A549 (cell line): ENCODE results near the gene DLGAP1. TPM values are rescaled to one million over a fixed set of nuclear protein-coding genes. Genes with fewer than 3 reads are reported as not detected.
A peak's percentile ranks its signal among the peaks of the same experiment; 100 is the strongest.

ENCODE experiments used
- ATAC-seq, 2 experiments: fragments of 200-7000 bp in 1 of 2; fragments of >200 bp in 1 of 2; cut with Nextera tagmentation in 1 of 2; cut with Tn5 transposase in 1 of 2; 3 replicates each; pipeline versions ENCODE4 v1.8.0 to v1.9.1; 2018 to 2020; ENCODE audit warnings: mild to moderate bottlenecking in 1 of 2, moderate library complexity in 1 of 2
- CTCF ChIA-PET: fragments of 300-600 bp; sonication (Branson Sonifier 250); formaldehyde crosslinking; extraction: SDS; loops from one replicate; lab custom pipeline; 2021; ENCODE audit warnings: antibody characterized with exemption, inconsistent platforms; lab: Yijun Ruan, JAX
- POLR2A ChIA-PET: fragments of 350-600 bp; formaldehyde crosslinking; extraction: SDS; loops from one replicate; lab custom pipeline; 2021; ENCODE audit warnings: antibody characterized with exemption, inconsistent platforms; lab: Yijun Ruan, JAX
- DNase-seq, 2 experiments: peaks; one replicate each; pipeline versions ENCODE4 v3.0.0 to v3.0.0-alpha.2; 2011 to 2016; ENCODE audit warnings: low read depth in 1 of 2, low spot score in 1 of 2
- FAIRE-seq: peaks from 2 replicates; lab custom pipeline; 2011; peaks lifted over from hg19 to GRCh38; lab: Jason Lieb, UNC
- H3K27ac ChIP-seq, 2 experiments: fragments of >200 bp; sonication (Bioruptor Twin); formaldehyde crosslinking; 3 replicates each; pipeline ENCODE4 v1.5.1; 2016 to 2017
- H3K4me1 ChIP-seq: fragments of >200 bp; sonication (Bioruptor Twin); formaldehyde crosslinking; 3 replicates; pipeline ENCODE4 v1.6.1; 2016
- H3K4me2 ChIP-seq: fragments of >200 bp; sonication (Bioruptor Twin); formaldehyde crosslinking; 3 replicates; pipeline ENCODE4 v1.6.1; 2016
- H3K4me3 ChIP-seq: fragments of >200 bp; sonication (Bioruptor Twin); formaldehyde crosslinking; 3 replicates; pipeline ENCODE4 v1.5.1; 2016
- H3K9me3 ChIP-seq: fragments of >200 bp; sonication (Bioruptor Twin); formaldehyde crosslinking; 3 replicates; pipeline ENCODE4 v1.6.1; 2016
- ATOH8 ChIP-seq: fragments of 250-450 bp; sonication (Bioruptor Pico); IDR thresholded peaks from 2 replicates; pipeline ENCODE4 v1.5.0; 2020; ENCODE audit warnings: low read depth, mild to moderate bottlenecking, moderate library complexity
- CBX8 ChIP-seq: fragments of 200-600 bp; sonication (generic); IDR thresholded peaks from 2 replicates; pipeline ENCODE4 v1.6.1; 2016
- CHD2 ChIP-seq: fragments of 150-350 bp; IDR thresholded peaks from 2 replicates; pipeline ENCODE4 v1.6.1; 2014; ENCODE audit warnings: low read length; ENCODE audit not compliant: partially characterized antibody
- EHMT2 ChIP-seq: fragments of 200-600 bp; sonication (generic); IDR thresholded peaks from 2 replicates; pipeline ENCODE4 v1.6.1; 2016; ENCODE audit warnings: antibody characterized with exemption, low read depth, mild to moderate bottlenecking, moderate library complexity
- FOSB ChIP-seq: fragments of 250-450 bp; sonication (Bioruptor Pico); IDR thresholded peaks from 2 replicates; pipeline ENCODE4 v1.5.0; 2020; ENCODE audit warnings: mild to moderate bottlenecking, moderate library complexity
- HMGXB4 ChIP-seq: fragments of 250-450 bp; sonication (Bioruptor Pico); IDR thresholded peaks from 2 replicates; pipeline ENCODE4 v1.5.0; 2021; ENCODE audit warnings: mild to moderate bottlenecking, moderate library complexity, borderline replicate concordance
- HOXB5 ChIP-seq: fragments of 250-450 bp; sonication (Bioruptor Pico); IDR thresholded peaks from 2 replicates; pipeline ENCODE4 v1.5.0; 2020; ENCODE audit warnings: mild to moderate bottlenecking, moderate library complexity
- JUN ChIP-seq, 2 experiments: fragments of >200 bp; sonication (Bioruptor Twin); formaldehyde crosslinking; IDR thresholded peaks; 2 replicates in 1 of 2; 3 replicates in 1 of 2; pipeline ENCODE4 v1.6.1; 2016 to 2017
- JUNB ChIP-seq: fragments of >200 bp; sonication (Bioruptor Twin); formaldehyde crosslinking; IDR thresholded peaks from 2 replicates; pipeline ENCODE4 v1.6.1; 2016
- KDM1A ChIP-seq: fragments of 200-600 bp; sonication (generic); IDR thresholded peaks from 2 replicates; pipeline ENCODE4 v1.6.1; 2016; ENCODE audit warnings: low read depth, mild to moderate bottlenecking
- KDM5A ChIP-seq: fragments of 200-600 bp; sonication (generic); IDR thresholded peaks from 2 replicates; pipeline ENCODE4 v1.6.1; 2016; ENCODE audit warnings: antibody characterized with exemption, mild to moderate bottlenecking
- MAFK ChIP-seq: fragments of 450-650 bp; IDR thresholded peaks from 2 replicates; pipeline ENCODE4 v1.6.1; 2014; ENCODE audit not compliant: partially characterized antibody
- MAX ChIP-seq: IDR thresholded peaks from 2 replicates; pipeline ENCODE4 v1.6.1; 2012
- NPAS2 ChIP-seq: fragments of 250-450 bp; sonication (Bioruptor Pico); IDR thresholded peaks from 2 replicates; pipeline ENCODE4 v1.8.0; 2022; ENCODE audit warnings: mild to moderate bottlenecking, moderate library complexity, borderline replicate concordance
- NR3C1 ChIP-seq: fragments of >200 bp; sonication (Bioruptor Twin); formaldehyde crosslinking; IDR thresholded peaks from 3 replicates; pipeline ENCODE4 v1.6.1; 2017
- PHF8 ChIP-seq: fragments of 200-600 bp; sonication (generic); IDR thresholded peaks from 2 replicates; pipeline ENCODE4 v1.6.1; 2016; ENCODE audit warnings: low read depth, mild to moderate bottlenecking, antibody characterized with exemption, moderate library complexity, borderline replicate concordance
- RAD21 ChIP-seq, 2 experiments: fragments of >200 bp in 1 of 2; sonication (Bioruptor Twin) in 1 of 2; formaldehyde crosslinking in 1 of 2; IDR thresholded peaks in 1 of 2; conservative IDR thresholded peaks in 1 of 2; 2 replicates in 1 of 2; 3 replicates in 1 of 2; pipeline ENCODE4 v1.6.1; 2012 to 2018; ENCODE audit warnings: inconsistent platforms in 1 of 2
- SMC3 ChIP-seq: fragments of >200 bp; sonication (Bioruptor Twin); formaldehyde crosslinking; IDR thresholded peaks from 3 replicates; pipeline ENCODE4 v1.6.1; 2018; ENCODE audit warnings: inconsistent platforms
- SREBF2 ChIP-seq: fragments of 450-650 bp; IDR thresholded peaks from 2 replicates; pipeline ENCODE4 v1.6.1; 2014; ENCODE audit warnings: mild to moderate bottlenecking, moderate library complexity
- TFCP2L1 ChIP-seq: fragments of 250-450 bp; sonication (Bioruptor Pico); IDR thresholded peaks from 2 replicates; pipeline ENCODE4 v1.5.0; 2021; ENCODE audit warnings: mild to moderate bottlenecking
- TP53 ChIP-seq: fragments of 250-450 bp; sonication (Bioruptor Pico); IDR thresholded peaks from 2 replicates; pipeline ENCODE4 v1.5.0; 2021; ENCODE audit warnings: mild to moderate bottlenecking, moderate library complexity
- ZNF302 ChIP-seq: fragments of 250-450 bp; sonication (Bioruptor Pico); IDR thresholded peaks from 2 replicates; pipeline ENCODE4 v1.9.0; 2021; ENCODE audit warnings: inconsistent platforms, mild to moderate bottlenecking, moderate library complexity
- ZSCAN20 ChIP-seq: fragments of 250-450 bp; sonication (Bioruptor Pico); IDR thresholded peaks from 2 replicates; pipeline ENCODE4 v1.8.0; 2022; ENCODE audit warnings: mild to moderate bottlenecking, moderate library complexity
- WGBS: methylation state at CpG from one replicate; pipeline ENCODE4 v1.1.6; 2017; ENCODE audit errors: missing lambda C conversion rate; 5-methylcytosine and 5-hydroxymethylcytosine counted together
- polyA plus RNA-seq, 4 experiments: library from polyadenylated mRNA; depleted of rRNA in 3 of 4; stranded (reverse); fragments of >200 nt; fragmentation: RNase III in 1 of 4; extraction: RNeasy Plus Mini Kit Qiagen cat#74134 plus additional on column Dnase treatment in 1 of 4; gene quantifications; 2 replicates in 3 of 4; 3 replicates in 1 of 4; pipeline ENCODE4 v1.2.3, GENCODE V29; 2011 to 2017

The DLGAP1 gene
- polyA plus RNA-seq, 2 of the 4 experiments (the other 2 are of a cell fraction) = 0.04 to 0.12 TPM

- ChIA-PET CTCF (interaction anchor here (1.1 kb wide), 2 partner anchors 16 to 160 kb away, joined by 3 to 6 read pairs; no protein-coding TSS in a partner anchor), POLR2A (no interaction called here)
- TF ChIP-seq KDM5A = no peak
- no peak for TF ChIP-seq NPAS2
- TF ChIP-seq MAX = no peak
- TF ChIP-seq RAD21 (conservative IDR thresholded peaks at IDR 0.05 in 1 of 2, IDR thresholded peaks at IDR 0.05 in 1 of 2) = no peak
- no peak for TF ChIP-seq JUNB
- TF ChIP-seq JUN (IDR thresholded peaks at IDR 0.05) = no peak
- TF ChIP-seq CHD2 = no peak
- no peak for TF ChIP-seq HMGXB4 (CRISPR knock-in tag)
- no peak for TF ChIP-seq SREBF2
- no peak for TF ChIP-seq ZNF302
- no peak for TF ChIP-seq NR3C1
- TF ChIP-seq KDM1A = no peak
- no peak for TF ChIP-seq SMC3
- no peak for TF ChIP-seq ATOH8
- 91% methylated on average over 6 of the region's 6 CpGs for WGBS
- Histone ChIP-seq H3K27ac (0 out of 6 replicates have a peak overlapping the region, but pooled peaks of 1 of the 2 experiments have one; percentile 26), H3K9me3 (no peaks in the 10 kb centered on the region), H3K4me1 (no peaks in the 10 kb centered on the region), H3K4me2 (no peak overlapping the region), H3K4me3 (no peak overlapping the region)
- DNase-seq = no peak
- no peak for FAIRE-seq
- ATAC-seq = no peak
These were observed 524.1 kb downstream of the DLGAP1 start for GRCh38 chr18:3931013-3931315.

- DNase-seq = no peak
- Histone ChIP-seq H3K9me3 (no peaks in the 10 kb centered on the region), H3K4me2 (no peak overlapping the region), H3K27ac (no peak overlapping the region), H3K4me1 (no peaks in the 10 kb centered on the region), H3K4me3 (no peak overlapping the region)
- FAIRE-seq = no peak
- WGBS = 79% methylated on average over 10 of the region's 13 CpGs
- CTCF ChIA-PET = interaction anchor here (0.8 to 1.1 kb wide), 2 partner anchors 159 kb away, joined by 3 to 6 read pairs; no protein-coding TSS in a partner anchor
- TF ChIP-seq HOXB5 (CRISPR knock-in tag) (no peak), KDM5A (no peak), CBX8 (no peak), PHF8 (no peak), EHMT2 (no peak), ZSCAN20 (CRISPR knock-in tag) (no peak), MAFK (no peak), FOSB (no peak), TP53 (CRISPR knock-in tag) (no peak), MAX (no peak), TFCP2L1 (CRISPR knock-in tag) (no peak), ATOH8 (no peak)
- POLR2A ChIA-PET = no interaction called here
- no peak for ATAC-seq
These were observed 524.7 kb downstream of the DLGAP1 start for GRCh38 chr18:3930126-3931012.
